OCI-LY1 (cell line): ENCODE data around the gene STK38L.

Source experiments
- H2AFZ ChIP-seq: fragments of 200-600 bp; sonication (generic), shearing (Covaris generic); 2 replicates; pipeline ENCODE4 v1.6.0; 2014; ENCODE audit warnings: antibody characterized with exemption, mild to moderate bottlenecking, low read length
- H3F3A ChIP-seq: fragments of 200-600 bp; sonication (generic), shearing (Covaris generic); 2 replicates; pipeline ENCODE4 v1.6.0; 2014; ENCODE audit warnings: mild to moderate bottlenecking, antibody characterized with exemption, low read length, moderate library complexity; ENCODE audit not compliant: insufficient read depth
- H3K27ac ChIP-seq: fragments of 200-600 bp; sonication (generic); 2 replicates; pipeline ENCODE4 v1.5.1; 2014; ENCODE audit warnings: low read length, mixed run types, mild to moderate bottlenecking, low read depth; ENCODE audit not compliant: poor library complexity, severe bottlenecking
- H3K27me3 ChIP-seq: fragments of 200-600 bp; sonication (generic); 2 replicates; pipeline ENCODE4 v1.6.0; 2014; ENCODE audit warnings: antibody characterized with exemption, mild to moderate bottlenecking, low read length, moderate library complexity; ENCODE audit not compliant: insufficient read depth
- H3K36me3 ChIP-seq: fragments of 200-600 bp; sonication (generic); 2 replicates; pipeline ENCODE4 v1.6.1; 2014; ENCODE audit warnings: mild to moderate bottlenecking, antibody characterized with exemption, low read length, moderate library complexity, mixed read lengths; ENCODE audit not compliant: insufficient read depth
- H3K4me1 ChIP-seq: fragments of 200-600 bp; sonication (generic); 2 replicates; pipeline ENCODE4 v1.5.1; 2014; ENCODE audit warnings: mild to moderate bottlenecking, low read length, moderate library complexity; ENCODE audit not compliant: insufficient read depth, severe bottlenecking
- H3K4me2 ChIP-seq: fragments of 200-600 bp; sonication (generic), shearing (Covaris generic); 2 replicates; pipeline ENCODE4 v1.6.1; 2014; ENCODE audit warnings: low read length
- H3K4me3 ChIP-seq: fragments of 200-600 bp; sonication (generic); 2 replicates; pipeline ENCODE4 v1.5.1; 2014; ENCODE audit warnings: low read length, low read depth, mild to moderate bottlenecking, mixed read lengths; ENCODE audit not compliant: poor library complexity, severe bottlenecking
- H3K79me2 ChIP-seq: fragments of 200-600 bp; shearing (Covaris generic); 2 replicates; pipeline ENCODE4 v1.6.1; 2016; ENCODE audit warnings: mixed run types, low read length, mixed read lengths; ENCODE audit not compliant: insufficient read depth
- H3K9ac ChIP-seq: fragments of 200-600 bp; sonication (generic), shearing (Covaris generic); 2 replicates; pipeline ENCODE4 v1.6.1; 2014; ENCODE audit warnings: mild to moderate bottlenecking, low read length, mixed read lengths
- H3K9me2 ChIP-seq: fragments of 200-600 bp; sonication (generic), shearing (Covaris generic); 2 replicates; pipeline ENCODE4 v1.6.1; 2014; ENCODE audit warnings: low read depth, mild to moderate bottlenecking, low read length, mixed read lengths
- H3K9me3 ChIP-seq: fragments of 200-600 bp; shearing (Covaris generic); 2 replicates; pipeline ENCODE4 v1.6.1; 2014; ENCODE audit warnings: low read length, mixed read lengths
- H4K20me1 ChIP-seq: fragments of 200-600 bp; sonication (generic), shearing (Covaris generic); 2 replicates; pipeline ENCODE4 v1.6.0; 2016; ENCODE audit warnings: mild to moderate bottlenecking, low read length; ENCODE audit not compliant: insufficient read depth
- CTCF ChIP-seq: fragments of 200-600 bp; sonication (generic), shearing (Covaris generic); IDR thresholded peaks from 2 replicates; pipeline ENCODE4 v1.5.1; 2017; ENCODE audit warnings: mild to moderate bottlenecking, antibody characterized with exemption, low read length, moderate library complexity, mixed read lengths
- EZH2 ChIP-seq: fragments of 200-600 bp; sonication (generic), shearing (Covaris generic); IDR thresholded peaks from 2 replicates; pipeline ENCODE4 v1.8.0; 2017; ENCODE audit warnings: borderline replicate concordance, mixed run types, mild to moderate bottlenecking, antibody characterized with exemption, low read length, moderate library complexity, mixed read lengths

Gene STK38L

GRCh38 chr12:27309293-27309994 is 65.4 kb downstream of the STK38L start:
- H3K36me3 ChIP-seq: peaks cover 26% of the 10 kb centered on the region; the same call in 1 of the 2 replicates
- H3K9ac ChIP-seq: no peak overlapping the region
- no peak overlapping the region for H3K4me2 ChIP-seq
- no peak overlapping the region for H2AFZ ChIP-seq
- H3K4me3 ChIP-seq: no peak overlapping the region
- no peaks in the 10 kb centered on the region for H4K20me1 ChIP-seq
- no peak overlapping the region for H3K27ac ChIP-seq
- H3K79me2 ChIP-seq: no peaks in the 10 kb centered on the region
- no peaks in the 10 kb centered on the region for H3K4me1 ChIP-seq
- H3F3A ChIP-seq: 0 out of 2 replicates have a peak, but pooled peaks cover 8% of the 10 kb centered on the region
- no peaks in the 10 kb centered on the region for H3K9me2 ChIP-seq
- H3K27me3 ChIP-seq: no peaks in the 10 kb centered on the region
- TF ChIP-seq CTCF (no peak), EZH2 (no peak)
- H3K9me3 ChIP-seq: no peaks in the 10 kb centered on the region

GRCh38 chr12:27309995-27310315 is 65.9 kb downstream of the STK38L start:
- no peaks in the 10 kb centered on the region for H3K9me3 ChIP-seq

GRCh38 chr12:27316947-27317346 is 72.9 kb downstream of the STK38L start:
- H4K20me1 ChIP-seq: no peaks in the 10 kb centered on the region
- H3F3A ChIP-seq: no peaks in the 10 kb centered on the region
- H3K9me2 ChIP-seq: no peaks in the 10 kb centered on the region
- TF ChIP-seq CTCF: no peak
- no peak for TF ChIP-seq EZH2
- no peaks in the 10 kb centered on the region for H3K4me1 ChIP-seq
- H3K27me3 ChIP-seq: no peaks in the 10 kb centered on the region
- no peak overlapping the region for H2AFZ ChIP-seq
- H3K79me2 ChIP-seq: no peaks in the 10 kb centered on the region
- H3K9me3 ChIP-seq: no peaks in the 10 kb centered on the region
- H3K9ac ChIP-seq: no peak overlapping the region
- no peak overlapping the region for H3K27ac ChIP-seq
- H3K36me3 ChIP-seq: peaks cover 21% of the 10 kb centered on the region; the same call in 1 of the 2 replicates
- H3K4me2 ChIP-seq: no peak overlapping the region
- H3K4me3 ChIP-seq: no peak overlapping the region

More at GRCh38 chr12:27309995-27310315, 65.9 kb downstream of the STK38L start:
- 0 out of 2 replicates have a peak, but pooled peaks cover 8% of the 10 kb centered on the region for H3F3A ChIP-seq
- H3K79me2 ChIP-seq: no peaks in the 10 kb centered on the region
- peaks cover 26% of the 10 kb centered on the region; the same call in 1 of the 2 replicates for H3K36me3 ChIP-seq
- no peak overlapping the region for H3K4me2 ChIP-seq
- no peak overlapping the region for H3K27ac ChIP-seq
- no peak overlapping the region for H2AFZ ChIP-seq
- no peaks in the 10 kb centered on the region for H3K27me3 ChIP-seq
- H3K4me3 ChIP-seq: no peak overlapping the region
- no peaks in the 10 kb centered on the region for H3K4me1 ChIP-seq
- no peaks in the 10 kb centered on the region for H3K9me2 ChIP-seq
- TF ChIP-seq EZH2 (no peak), CTCF (no peak)
- no peaks in the 10 kb centered on the region for H4K20me1 ChIP-seq
- no peak overlapping the region for H3K9ac ChIP-seq
